Measurements from ENCODE around the gene SDHAF4. TPM values are rescaled to one million over a fixed set of nuclear protein-coding genes. Genes with fewer than 3 reads are reported as not detected.
"Not testable (repeated sequence)": the region's sequence is repeated elsewhere in the genome, so short reads cannot be mapped to it uniquely, and the experiment has no call there.

Gene SDHAF4
- total RNA-seq, 1 donor from 2014 or later = 17.7 TPM

DNA sequence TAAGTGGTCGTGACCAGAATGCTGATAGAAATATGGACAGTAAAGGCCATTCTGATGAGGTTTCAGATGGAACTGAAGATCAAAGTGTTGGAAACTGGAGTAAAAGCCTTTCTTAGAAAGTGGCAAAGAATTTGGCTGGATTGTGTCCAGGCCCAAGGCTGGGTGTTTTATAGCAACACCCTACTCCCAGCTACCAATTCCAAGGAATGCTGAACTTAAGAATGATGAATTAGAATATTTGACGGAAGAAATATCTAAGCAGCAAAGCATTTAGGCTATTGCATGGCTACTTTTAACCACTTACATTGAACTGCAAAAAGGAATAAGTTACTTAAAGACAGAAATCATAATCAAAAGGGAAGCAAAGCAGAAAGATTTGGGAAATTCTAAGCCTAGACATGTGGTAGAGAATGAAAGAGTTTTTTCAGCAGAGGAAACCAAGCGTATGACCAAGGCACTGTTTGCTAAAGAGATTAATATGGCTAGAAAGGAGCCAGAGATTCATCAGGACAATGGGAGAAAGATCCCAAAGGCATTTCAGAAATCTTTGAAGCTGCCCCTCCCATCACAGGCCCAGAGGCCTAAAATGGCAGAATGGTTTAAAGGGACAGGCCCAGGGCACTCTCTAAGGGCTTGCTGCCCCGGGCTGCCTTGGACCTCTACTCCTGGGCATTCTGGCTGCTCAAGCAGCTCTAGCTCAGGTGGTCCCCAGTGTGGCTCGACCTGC is 25.8 kb downstream of the SDHAF4 start:
- Histone ChIP-seq H3K4me1 (no peaks in the 10 kb centered on the region), H3K4me3 (no peak overlapping the region), H3K27me3 (ENCODE audit: low read depth) (no peaks in the 10 kb centered on the region), H3K27ac (replicated peaks) (no peak overlapping the region), H3K9me3 (replicated peaks) (no peaks in the 10 kb centered on the region), H3K36me3 (peaks cover 21% of the 10 kb centered on the region)
- no peak for DNase-seq
- intact Hi-C loops (cut with micrococcal nuclease) = no loop called here
- TF ChIP-seq, protein P1, sequence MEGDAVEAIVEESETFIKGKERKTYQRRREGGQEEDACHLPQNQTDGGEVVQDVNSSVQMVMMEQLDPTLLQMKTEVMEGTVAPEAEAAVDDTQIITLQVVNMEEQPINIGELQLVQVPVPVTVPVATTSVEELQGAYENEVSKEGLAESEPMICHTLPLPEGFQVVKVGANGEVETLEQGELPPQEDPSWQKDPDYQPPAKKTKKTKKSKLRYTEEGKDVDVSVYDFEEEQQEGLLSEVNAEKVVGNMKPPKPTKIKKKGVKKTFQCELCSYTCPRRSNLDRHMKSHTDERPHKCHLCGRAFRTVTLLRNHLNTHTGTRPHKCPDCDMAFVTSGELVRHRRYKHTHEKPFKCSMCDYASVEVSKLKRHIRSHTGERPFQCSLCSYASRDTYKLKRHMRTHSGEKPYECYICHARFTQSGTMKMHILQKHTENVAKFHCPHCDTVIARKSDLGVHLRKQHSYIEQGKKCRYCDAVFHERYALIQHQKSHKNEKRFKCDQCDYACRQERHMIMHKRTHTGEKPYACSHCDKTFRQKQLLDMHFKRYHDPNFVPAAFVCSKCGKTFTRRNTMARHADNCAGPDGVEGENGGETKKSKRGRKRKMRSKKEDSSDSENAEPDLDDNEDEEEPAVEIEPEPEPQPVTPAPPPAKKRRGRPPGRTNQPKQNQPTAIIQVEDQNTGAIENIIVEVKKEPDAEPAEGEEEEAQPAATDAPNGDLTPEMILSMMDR (IDR thresholded peaks at IDR 0.05; ENCODE audit: borderline replicate concordance) = no peak

DNA sequence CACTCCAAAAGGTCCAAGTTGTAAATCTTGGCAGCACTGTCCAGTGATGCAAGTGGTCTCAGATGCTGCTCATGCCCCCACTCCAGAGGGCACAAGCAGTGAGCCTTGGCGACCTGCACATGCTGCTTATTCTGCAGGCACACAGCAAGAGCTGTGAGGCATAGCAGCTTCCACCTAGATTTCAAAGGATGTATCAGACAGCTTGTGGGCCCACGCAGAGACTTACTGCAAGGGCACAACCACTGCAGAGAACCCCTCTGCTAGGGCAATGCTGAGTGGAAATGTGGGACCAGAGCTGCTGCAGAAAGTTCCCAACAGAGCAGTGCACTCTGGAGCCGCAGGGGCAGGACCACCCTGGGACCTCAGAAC is 26.4 kb downstream of the SDHAF4 start:
- no peaks in the 10 kb centered on the region for H3K27me3 ChIP-seq (ENCODE audit: low read depth)
- no peak for DNase-seq
- intact Hi-C loops (cut with micrococcal nuclease) = no loop called here
- no peak overlapping the region for H3K4me3 ChIP-seq
- TF ChIP-seq, protein P1 (IDR thresholded peaks at IDR 0.05; ENCODE audit: borderline replicate concordance) = no peak
- H3K9me3 ChIP-seq (replicated peaks) = no peaks in the 10 kb centered on the region
- no peaks in the 10 kb centered on the region for H3K4me1 ChIP-seq
- no peak overlapping the region for H3K27ac ChIP-seq (replicated peaks)
- peaks cover 16% of the 10 kb centered on the region for H3K36me3 ChIP-seq

DNA sequence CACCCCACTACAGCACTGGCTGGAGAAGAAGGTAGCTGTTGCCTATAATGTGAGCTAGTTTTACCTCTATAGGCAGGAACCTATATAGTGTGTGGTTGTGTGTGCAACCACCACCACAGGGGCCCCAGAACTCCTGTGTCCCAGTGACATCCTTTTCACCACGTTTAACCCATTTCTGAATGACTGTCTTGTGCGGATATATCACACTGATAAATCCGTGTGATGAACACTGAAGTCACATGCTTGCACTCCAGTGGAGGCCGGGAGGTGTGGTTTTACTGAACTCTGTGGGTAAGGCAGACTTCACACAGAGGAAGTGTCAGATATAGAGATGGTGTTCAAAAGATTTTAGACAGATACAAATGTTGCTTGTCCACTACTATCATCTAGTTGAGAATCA is 32.5 kb downstream of the SDHAF4 start:
- Histone ChIP-seq H3K36me3 (no peaks in the 10 kb centered on the region), H3K27me3 (ENCODE audit: low read depth) (no peaks in the 10 kb centered on the region), H3K4me3 (no peak overlapping the region), H3K9me3 (replicated peaks) (peaks cover 3% of the 10 kb centered on the region), H3K27ac (replicated peaks) (no peak overlapping the region), H3K4me1 (no peaks in the 10 kb centered on the region)
- TF ChIP-seq, protein P1 (IDR thresholded peaks at IDR 0.05; ENCODE audit: borderline replicate concordance) = no peak
- intact Hi-C loops (cut with micrococcal nuclease) = no loop called here
- DNase-seq = no peak

DNA sequence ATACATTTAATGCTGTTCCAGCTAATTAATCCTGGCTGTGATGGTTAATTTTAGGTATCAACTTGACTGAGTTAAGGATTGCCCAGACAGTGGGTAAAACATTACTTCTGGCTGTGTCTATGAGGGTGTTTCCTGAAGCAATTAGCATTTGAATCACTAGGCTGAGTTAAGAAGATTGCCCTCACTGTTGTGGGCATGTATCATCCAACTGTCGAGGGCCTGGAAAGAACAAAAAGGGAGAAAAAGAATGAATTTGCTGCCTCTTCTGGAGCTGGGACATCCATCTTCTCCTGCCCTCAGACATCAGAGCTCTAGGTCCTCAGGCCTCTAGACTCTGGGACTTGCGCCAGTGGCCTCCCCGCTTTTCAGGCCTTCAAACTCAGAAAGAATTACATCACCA is 34.3 kb downstream of the SDHAF4 start:
- no peak overlapping the region for H3K27ac ChIP-seq (replicated peaks)
- TF ChIP-seq, protein P1 (IDR thresholded peaks at IDR 0.05; ENCODE audit: borderline replicate concordance) = no peak
- no peak for DNase-seq
- H3K4me3 ChIP-seq = no peak overlapping the region
- peaks cover 5% of the 10 kb centered on the region for H3K9me3 ChIP-seq (replicated peaks)
- H3K36me3 ChIP-seq = no peaks in the 10 kb centered on the region
- H3K4me1 ChIP-seq = no peaks in the 10 kb centered on the region
- no peaks in the 10 kb centered on the region for H3K27me3 ChIP-seq (ENCODE audit: low read depth)
- intact Hi-C loops (cut with micrococcal nuclease) = no loop called here

DNA sequence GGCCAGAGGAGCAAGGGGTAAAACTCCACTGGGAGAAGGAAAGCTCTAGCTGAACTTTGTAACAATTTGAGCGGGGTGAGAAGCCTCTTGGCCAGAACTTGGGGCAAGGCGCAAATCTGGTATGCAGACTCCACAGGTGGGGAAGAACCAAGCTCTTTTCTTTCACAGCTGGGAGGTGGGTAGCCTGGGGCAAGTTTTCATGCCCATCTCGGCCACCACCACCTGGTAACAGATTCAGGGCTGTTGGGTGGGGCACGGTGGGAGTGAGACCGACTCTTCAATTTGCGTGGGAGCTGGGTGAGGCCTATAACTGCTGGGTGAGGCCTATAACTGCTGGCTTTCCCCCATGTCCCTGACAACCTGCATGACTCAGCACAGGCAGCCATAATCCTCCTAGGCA is 37.5 kb downstream of the SDHAF4 start:
- no peak for DNase-seq
- TF ChIP-seq, protein P1 (IDR thresholded peaks at IDR 0.05; ENCODE audit: borderline replicate concordance) = no peak
- Histone ChIP-seq H3K27ac (replicated peaks) (no peak overlapping the region), H3K36me3 (no peaks in the 10 kb centered on the region), H3K4me3 (no peak overlapping the region), H3K4me1 (no peaks in the 10 kb centered on the region), H3K9me3 (replicated peaks) (peaks cover 5% of the 10 kb centered on the region), H3K27me3 (ENCODE audit: low read depth) (no peaks in the 10 kb centered on the region)
- intact Hi-C loops (cut with micrococcal nuclease) = no loop called here

DNA sequence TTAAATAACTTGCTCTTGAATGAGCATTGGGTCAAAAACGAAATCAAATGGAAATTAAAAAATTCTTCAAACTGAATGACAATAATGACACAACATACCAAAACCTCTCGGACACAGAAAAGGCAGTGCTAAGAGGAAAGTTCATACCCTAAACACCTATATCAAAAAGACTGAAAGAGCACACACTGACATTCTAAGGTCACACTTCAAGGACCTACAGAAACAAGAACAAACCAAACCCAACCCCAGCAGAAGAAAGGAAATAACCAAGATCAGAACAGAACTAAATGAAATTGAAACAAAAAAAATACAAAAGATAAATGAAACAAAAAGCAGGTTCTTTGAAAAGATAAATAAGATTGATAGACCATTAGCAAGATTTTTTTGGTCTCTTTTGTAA is 40.6 kb downstream of the SDHAF4 start:
- H3K36me3 ChIP-seq; H3K4me3 ChIP-seq; DNase-seq; H3K27me3 ChIP-seq (ENCODE audit: low read depth); H3K9me3 ChIP-seq (replicated peaks); H3K27ac ChIP-seq (replicated peaks); H3K4me1 ChIP-seq; intact Hi-C loops (cut with micrococcal nuclease): not testable (repeated sequence)

DNA sequence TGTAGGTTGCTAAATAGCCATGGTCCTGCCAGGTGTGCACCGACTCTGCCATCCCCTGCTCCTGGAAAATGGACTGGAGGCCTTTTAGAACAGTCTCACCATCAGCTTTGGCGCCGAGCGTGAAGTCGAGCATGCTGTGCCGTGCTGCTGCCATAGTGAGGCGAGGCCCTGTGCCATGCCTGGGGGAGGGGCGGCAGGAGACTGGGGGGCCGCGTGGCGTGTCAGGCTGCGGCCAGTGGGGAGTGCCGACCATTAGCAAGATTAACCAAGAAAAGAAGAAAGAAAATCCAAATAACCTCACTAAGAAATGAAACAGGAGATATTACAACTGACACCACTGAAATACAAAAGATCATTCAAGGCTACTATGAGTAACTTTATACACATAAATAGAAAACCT is 42.5 kb downstream of the SDHAF4 start:
- H3K27ac ChIP-seq (replicated peaks); H3K27me3 ChIP-seq (ENCODE audit: low read depth): not testable (repeated sequence)

More for the DNA sequence above, 42.5 kb downstream of the SDHAF4 start:
- H3K9me3 ChIP-seq (replicated peaks); H3K4me1 ChIP-seq; DNase-seq; intact Hi-C loops (cut with micrococcal nuclease); H3K4me3 ChIP-seq; H3K36me3 ChIP-seq: not testable (repeated sequence)
